Measurements from ENCODE around the gene C13orf46.

Gene C13orf46

DNA sequence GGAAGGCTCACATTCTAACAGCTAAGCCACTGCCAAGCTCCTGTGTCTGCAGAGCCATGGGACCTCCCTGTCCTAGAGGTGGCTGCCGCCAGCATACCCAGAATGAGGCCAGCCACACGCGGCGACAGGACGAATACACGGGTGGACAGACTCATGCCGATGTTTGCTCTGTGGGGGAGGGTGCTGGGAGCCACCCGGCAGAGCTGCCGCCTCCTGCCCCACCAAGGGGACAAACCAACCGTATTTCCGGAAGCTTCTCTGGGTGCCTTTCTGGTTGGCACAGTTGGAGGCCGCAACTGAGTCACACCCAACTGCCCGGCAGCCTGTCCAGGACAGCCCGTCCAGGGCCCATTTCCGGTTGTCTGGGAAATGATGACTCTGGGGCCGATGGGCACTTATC, 20.3 kb downstream of the C13orf46 start:
- no peak for FAIRE-seq

DNA sequence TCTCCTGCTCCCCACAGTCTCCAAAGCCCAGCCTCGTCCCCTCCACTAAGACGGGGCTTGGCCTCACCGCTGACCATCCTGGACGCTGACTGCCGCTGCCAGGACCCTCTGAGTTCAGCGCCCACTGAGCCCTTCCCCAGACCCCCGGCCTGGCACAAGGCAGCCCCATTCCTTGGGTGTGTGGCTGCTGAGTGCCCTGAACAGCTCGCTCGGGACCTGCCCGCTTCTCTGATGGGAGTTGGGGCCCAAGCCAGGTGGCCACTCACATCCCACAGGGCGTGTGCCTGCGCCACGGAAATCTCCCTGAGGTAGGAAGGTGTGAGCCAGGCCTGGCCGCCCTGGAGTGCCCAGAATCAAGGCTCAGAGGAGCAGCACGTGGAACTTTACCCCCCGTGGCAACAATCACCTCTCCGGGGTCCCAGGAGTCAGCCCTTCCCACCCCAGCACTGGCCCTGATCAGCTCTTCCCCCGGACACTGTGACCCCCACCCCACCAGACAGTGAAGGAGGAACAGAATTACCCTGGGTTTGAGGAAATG, 20.8 kb downstream of the C13orf46 start:
- FAIRE-seq, result no peak

DNA sequence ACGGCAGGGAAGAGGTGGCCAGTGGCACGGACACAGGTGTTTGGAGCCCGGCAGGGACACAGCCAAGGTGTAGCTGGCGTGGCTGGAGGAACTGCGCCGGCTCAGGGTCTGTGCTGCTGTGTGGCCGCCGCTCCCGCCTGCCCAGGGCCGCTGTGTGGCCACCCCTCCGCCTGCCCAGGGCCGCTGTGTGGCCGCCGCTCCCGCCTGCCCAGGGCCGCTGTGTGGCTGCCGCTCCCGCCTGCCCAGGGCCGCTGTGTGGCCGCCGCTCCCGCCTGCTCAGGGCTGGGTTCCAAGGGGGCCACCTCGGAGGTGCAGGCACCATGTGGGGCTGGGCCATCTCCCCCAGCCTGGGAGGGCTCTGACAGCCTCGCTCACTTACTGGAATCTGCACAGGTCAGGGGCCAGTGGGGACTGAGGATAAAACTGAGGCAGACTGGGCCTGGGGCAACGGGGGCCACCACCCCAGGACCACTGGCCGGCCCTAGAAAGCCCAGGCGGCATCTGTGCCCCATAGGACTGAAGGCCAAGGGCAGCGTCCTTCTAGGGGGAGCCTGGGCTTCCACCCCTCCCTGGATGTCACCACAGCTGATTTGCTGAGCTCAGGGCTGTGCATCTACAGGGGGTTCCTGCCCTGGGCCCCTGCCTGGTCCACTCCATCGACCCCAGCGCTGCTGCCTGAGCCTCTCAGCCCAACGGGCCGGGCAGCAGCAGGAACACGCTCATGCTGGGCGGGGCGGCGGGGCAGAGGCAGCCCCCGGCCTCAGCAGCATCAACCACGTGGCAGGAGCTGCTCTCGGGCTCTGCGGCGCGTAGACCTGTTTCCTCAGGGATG, 21.5 kb downstream of the C13orf46 start:
- FAIRE-seq, result no peak

DNA sequence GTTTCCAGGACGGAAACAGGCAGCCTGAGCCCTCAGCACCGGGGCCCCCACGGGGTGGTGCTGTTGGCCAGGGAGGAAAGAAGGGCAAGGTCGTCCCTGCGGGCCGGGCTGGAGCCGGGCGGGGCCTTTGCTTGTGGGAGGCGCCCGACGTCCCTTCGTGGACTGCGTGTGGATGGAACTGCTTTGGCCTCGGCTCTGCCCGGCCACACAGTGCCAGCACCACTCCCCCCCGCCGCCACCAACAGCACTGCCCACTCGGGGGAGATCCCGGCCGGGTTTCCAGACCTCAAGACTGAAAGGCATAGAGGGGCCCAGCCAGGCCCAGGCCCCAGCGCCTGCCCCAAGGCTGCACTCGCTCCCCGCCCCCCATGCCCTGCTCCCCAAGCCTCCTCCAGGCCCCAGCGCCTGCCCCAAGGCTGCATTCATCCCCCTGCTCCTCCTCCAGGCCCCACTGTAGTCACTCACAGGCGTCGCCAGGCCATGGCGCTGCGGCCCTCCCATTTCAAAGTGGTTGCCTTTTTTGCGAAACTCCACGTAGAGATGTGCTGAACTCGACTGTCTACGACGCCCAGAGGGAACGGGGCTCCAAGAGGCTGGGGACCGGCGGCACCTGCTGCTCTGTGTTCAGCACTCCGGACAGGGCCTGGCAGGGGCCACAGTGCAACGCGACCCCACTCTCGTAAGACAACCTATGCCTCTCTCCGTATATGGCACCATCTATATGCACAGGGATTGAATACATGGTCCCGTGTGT, 22.5 kb downstream of the C13orf46 start:
- no peak for FAIRE-seq

DNA sequence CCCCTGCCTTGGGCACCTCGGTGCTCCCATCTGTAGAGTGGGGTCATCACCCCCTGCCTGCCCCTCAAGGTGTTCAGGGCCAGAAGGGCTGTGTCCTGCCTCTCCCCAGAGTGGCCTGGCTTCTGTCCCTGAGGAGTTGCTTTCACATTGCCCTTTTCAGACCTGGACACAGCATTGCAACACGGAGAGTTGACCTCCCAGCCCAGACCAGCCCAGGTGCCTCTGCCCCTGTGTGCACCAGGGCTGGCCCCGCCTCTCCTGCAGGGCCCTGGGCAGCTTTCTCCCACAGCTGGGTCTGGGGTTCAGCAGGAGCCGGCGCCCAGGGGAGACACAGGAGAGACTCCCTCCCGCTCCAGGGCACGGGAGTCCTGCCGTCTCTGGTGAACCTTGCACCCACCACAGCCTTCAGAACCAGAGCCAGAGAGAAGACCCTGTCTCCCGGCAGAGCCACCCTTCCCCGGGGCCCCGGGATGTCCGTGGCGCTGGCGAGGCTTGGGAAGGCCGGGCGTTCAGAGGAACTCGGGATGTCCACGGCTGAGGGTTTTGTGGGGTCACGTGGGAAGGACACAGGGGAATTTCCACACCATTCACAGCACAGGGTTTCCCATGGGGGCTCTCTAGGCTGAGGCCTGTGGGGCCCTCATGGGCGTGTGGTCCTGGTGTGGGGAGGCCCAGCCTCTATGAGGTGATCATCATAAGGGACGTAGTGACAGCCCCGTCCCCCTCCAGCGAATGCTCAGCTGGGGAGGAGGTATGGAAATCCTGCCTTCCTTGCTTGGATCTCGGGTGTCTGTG, 23.2 kb downstream of the C13orf46 start:
- no peak for FAIRE-seq

DNA sequence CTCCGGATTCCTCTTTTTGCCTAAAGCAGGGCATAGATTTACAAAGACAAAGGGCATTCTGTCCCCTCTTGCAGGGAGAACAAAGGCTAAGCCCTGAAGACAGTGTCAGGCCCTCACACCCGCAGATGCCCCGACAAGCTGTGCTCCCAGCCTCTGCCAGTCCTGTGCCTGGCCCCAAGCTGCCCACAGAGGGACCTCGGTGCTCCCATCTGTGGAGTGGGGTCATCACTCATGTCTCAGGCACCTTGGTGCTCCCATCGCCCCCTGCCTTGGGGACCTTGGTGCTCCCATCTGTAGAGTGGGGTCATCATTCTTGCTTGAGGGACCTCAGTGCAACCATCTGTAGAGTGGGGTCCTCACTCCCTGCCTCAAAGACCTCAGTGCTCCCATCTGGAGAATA, 24.3 kb downstream of the C13orf46 start:
- no peak for FAIRE-seq

DNA sequence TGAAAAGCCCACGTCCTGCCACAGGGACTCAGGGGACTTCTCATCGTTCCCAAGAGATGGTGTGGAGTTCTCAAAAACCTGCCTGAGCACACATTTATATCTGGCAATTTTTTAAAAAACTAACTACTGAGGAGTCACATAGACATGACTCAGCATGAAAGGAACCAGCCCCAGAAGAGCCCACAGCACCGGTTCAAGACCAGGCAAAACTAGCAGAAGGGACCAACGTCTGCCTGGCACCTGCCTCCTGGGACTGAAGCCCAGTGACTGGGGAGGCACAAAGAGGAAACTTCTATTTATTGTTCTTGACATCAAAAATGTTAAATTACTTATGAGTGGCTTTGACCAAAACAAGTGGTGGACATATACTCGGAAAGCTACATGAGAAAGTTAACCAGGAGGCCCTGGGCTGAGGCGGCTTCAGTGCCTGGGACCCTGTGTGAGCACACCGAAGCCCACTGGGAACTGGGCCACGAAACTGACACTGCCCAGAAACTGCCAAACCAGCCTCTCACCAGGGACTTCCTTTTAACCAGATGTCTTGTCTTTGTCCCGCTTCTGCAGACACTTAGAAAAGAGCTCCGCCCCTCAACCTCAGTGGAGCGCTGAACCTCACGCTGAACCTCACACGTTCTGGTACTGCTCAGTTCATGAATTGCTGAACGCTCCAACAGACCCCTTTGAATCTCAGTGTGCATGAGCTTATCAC, 25.7 kb downstream of the C13orf46 start:
- FAIRE-seq, result no peak

DNA sequence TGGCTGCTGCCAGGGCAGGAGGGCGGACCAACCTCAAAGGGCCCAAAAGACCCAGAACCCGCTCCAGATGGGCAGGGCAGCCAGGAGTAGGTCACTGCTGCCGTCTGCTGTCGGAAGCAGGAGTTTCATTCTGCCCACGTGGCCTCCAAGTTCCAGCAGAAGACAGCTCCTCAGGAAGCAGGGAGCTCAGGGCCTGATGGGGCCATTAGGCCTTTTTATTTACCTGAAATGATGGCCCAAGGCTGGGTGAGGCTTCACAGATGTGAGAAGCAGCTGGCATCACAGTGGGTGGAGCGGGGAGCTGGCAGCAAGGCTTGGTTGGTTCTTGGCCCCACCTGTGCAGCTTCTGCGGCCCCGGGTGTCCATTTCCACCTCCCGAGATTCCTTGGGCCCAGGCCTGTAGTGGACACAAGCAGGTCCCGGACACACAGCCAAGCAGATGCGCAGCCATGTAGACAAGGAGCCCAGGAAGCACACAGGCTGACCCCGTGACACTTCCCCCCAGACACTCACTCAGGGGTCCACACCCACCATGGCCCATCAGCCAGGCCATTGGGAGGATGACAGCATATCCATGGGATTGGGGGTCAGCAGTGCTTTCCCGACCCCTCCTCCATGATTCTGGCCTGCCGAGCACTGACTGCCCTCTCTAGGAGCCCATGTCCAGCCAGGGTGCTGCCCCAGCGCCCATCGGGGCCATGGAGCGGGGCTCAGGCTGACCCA, 26.4 kb downstream of the C13orf46 start:
- FAIRE-seq, result no peak

DNA sequence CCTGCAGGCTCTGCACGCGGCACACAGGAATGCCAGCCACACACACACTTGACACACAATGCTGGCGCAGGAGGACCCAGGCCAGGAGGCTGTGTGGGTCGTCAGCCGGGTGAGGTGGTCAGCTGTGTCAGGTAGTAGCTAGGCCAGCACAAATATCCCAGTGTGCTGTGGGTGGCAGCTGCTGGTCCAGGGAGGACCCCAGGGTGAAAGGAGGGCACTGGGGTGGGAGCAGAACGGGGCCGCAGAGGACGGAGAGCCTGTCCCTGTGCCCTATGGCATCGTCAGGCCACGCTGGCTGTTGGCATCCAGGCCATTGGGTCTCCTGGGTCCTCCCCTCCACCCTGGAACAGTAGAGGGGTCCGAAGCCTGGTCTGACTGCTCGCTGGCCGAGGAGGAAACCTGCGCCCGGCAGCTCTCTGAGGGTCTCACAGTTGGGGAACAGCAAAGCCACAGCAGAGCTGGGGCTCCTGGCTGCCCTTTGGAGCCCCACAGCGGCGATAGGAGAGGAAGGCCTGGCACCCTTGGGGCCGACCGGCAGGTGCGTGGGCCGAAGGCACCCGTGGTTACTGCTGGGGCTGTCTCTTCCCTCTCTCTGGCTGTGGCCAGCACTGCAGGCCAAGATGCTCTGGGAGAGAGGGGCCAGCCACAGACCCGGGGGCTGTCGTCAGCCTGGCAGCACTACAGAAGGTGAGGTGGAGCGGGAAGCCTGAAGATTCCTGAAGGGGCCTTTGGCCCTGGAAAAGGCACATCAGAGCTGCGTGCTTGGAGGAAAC, 27.3 kb downstream of the C13orf46 start:
- FAIRE-seq, result no peak

DNA sequence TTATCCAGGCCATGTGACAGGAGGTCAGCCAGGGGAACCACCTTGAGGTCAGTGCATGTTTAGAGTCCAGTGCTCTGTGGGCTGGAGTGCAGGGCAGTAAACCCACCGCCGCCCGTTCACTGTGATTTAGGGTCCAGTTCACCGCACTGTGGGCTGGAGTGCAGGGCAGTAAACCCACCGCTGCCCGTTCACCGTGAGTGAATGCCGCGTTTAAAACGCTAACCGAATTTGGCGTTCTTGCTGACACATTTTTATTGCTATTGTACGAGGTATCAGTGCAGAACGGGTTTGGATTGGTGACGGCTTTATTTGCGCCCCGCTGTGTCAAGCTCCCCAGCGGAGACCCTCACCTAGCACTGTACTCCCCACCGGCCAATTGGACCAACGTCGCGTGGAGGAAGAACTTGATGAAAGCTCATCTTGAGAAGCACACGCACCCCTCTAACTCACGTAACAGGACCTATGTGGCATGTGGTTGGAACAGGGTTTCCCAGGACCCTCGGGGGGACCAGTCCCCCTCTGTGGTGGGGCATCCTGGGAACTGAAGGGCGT, 27.9 kb downstream of the C13orf46 start:
- FAIRE-seq, result no peak

DNA sequence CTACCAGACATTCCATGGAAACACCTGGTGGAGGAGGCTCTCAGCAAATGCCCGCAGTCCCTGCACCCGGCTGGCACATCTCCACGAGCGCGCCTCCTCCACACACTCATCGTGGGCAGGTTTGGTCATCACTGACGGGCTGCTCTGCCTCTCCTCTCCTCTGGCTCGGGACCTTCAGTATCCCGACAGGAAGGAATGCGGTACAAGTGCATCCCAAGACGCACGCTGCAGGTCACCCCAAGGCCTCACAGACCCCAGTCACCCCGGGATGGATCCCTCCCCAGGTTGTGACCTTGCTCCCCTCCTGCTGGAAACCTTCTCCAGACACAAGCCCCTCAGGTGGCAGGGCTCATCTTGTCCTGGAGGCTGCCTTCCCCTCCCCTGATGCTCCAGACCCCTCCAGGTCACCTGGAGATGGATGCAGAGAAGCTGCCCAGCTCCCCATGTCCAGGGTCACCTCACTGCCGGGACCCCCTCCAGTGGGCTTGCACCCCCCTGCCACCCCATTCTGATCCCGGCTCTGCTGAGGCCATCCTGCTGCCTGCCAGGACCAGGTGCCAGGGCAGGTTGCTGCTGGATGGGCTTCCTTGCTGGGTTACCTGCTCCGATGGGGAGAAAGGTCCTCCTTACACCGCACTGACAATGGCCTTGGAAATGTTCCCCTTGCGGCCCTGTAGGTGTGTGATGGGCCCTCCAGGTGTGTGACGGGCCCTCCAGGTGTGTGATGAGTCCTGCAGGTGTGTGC, 29.9 kb downstream of the C13orf46 start:
- FAIRE-seq, result no peak

DNA sequence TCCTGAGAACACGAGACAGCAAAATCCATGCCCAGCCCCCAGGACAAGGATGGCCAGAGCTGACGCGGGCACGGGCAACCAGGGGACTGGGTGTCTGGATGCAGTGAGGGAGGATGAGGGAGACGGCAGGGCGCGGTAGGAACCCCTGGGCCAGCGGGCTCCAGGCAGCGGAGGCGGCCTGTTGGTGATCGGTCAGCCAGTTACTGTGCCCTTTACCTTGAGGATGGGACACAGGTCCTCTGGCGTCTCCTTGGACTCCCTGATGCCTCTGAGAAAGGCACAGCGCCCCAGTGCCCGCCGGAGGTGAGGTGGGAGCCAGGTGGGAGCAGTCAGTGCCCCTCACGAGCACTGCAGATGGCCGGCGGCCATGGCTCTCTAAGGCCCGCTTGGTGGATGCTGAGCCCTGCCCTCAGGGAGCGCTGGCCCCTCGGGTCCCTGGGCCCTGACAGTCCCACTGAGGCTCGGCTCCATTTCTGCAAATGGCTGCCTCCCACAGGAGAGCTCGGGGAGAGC, 31.2 kb downstream of the C13orf46 start:
- FAIRE-seq, result no peak

DNA sequence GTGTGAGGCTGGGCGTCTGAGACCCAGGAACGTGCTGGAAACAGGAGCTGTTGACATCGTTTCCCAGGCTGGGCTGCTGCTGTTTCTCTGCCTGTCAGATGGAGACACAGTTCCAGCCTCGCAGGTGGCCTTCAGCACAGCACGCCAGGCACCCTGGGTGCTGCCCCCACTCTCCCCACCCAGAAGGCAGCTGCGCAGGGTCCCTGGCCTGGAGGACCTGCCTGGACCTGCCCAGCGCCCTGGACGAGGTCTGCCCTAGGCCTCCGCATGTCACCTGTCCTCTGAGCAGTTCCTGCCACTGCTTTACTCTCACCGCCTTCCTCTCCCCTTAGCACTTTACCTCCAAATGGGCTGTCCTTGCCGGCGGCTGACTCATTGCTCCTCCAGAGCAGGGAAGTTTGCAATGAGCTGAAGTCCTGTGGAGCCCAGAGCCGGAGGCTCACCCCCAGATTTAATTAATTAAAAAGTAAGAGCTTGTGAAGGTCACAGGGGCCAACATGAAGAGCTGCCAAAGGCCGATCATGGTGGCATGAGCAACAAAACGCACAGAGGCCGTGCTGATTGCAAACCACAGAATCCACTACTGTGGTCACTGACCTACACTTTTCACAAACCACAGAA, 32.2 kb downstream of the C13orf46 start:
- no peak for FAIRE-seq

DNA sequence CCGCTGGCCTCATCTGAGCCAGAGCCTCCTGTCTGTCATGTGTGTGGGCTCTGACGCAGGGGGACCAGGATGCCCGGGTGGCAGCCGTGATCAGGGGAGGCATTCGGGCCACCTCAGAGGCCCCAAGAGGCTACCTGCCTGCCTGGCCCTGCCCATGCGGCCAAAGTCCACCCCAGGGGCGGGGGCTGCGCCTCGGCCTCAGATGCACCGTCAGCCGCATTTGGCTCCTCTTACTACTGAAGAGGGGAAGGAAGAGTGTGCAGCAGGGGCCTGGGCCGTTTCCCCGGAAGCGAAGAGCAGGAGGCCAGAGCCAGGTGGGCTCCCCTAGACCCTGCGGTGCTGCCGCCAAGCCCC, 34.0 kb downstream of the C13orf46 start:
- no peak for FAIRE-seq

DNA sequence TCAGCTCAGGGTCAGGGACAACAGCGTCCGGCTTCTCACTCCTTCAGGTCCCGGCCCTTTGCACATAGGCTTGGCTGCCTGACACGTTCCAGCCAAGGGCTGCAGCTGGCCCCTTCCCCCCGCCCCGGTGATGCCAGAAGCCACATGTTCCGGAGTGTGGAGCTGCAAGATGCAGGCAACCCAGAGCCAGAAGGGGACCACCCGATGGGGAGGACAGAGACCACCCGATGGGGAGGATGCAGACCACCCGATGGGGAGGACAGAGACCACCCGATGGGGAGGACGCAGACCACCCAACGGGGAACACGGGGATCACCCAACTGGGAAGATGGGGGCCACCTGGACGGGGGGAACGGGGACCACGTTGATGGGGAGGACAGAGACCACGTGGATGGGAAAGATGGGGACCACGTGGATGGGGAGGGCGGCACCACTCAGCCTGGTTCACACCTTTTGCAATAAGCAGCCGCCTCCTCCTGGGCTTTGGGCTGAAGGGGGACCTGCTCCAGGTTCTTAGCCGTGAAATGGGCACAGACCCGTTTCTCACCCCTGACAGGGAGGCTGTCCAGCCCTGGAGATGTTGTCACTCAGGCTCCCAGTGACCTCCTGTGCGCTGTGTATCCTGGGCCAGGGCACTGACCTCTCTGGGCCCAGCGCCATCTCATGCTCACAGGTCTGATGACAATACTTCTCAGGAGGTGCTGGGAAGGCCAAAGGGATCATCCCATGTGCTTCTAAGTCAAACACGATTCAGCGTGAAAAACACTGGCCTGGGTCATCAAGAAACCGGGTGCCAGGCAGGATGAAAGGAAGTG, 34.5 kb downstream of the C13orf46 start:
- FAIRE-seq, result no peak

DNA sequence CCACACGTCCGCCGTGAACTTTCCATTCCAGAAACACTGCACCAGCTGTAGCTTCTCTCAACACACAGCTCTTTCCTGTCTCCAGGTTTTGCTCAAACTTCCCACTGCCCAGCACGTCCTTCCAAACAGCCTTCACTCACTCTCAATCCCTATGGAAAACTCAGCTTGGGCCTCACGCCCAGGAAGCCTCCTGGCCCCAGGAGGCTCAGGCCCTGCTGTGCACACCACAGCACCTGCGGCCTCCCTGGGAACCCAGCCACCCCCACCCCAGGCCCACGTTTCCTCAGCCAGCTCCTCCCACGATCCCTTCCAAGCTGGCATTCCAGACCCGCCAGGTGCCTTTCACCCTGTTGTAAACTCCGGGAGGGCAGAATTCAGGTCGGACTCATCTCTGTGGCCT, 35.2 kb downstream of the C13orf46 start:
- no peak for FAIRE-seq

DNA sequence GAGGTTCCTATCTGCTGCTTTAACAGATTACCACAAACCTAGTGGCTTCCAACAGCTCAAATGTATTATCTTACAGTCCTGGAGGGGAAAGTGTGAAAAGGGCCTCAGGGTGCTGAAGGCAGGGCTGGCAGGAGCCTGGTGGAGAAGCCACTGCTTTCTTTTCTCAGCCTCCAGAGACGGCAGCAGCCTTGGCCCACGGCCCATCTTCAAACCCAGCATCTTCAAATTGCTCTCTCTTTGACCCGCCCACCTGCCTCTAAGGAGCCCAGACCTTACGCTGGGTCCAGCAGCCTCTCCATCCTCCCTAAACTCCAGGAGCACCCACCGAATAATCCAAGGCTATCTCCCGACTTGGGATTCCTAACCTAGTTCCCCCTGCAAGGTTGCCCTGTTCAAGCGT, 35.6 kb downstream of the C13orf46 start:
- FAIRE-seq, result no peak

DNA sequence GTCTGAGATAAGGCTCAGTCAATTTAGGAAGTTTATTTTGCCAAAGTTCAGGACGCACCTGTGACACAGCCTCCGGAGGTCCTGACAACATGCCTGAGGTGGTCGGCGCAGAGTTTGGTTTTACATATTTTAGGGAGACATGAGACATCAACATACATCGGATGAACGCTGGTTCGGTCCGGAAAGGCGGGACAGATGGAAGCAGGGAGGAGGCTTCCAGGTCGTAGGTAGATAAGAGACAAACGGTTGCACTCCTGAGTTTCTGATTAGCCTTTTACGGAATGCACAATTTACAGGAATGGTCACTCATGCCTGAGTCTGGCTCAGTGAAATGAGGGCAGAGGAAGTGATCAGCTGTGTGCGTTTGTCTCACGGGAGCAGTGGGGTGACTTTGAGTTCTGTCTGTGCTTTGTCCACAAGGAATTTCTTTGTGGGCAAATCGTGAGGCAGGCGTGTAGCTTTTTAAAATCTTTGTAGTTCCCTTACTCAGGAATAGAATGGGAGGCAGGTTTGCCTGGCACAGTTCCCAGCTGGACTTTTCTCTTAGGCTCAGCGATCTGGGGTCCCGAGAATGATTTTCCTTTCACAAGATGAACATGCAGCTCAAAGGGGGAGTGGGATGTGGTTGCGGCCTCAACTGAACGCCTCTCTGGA, 36.2 kb downstream of the C13orf46 start:
- no peak for FAIRE-seq

Data from A204.1 (cell line).